ENCODE measurements around the gene DDX41.

DNA sequence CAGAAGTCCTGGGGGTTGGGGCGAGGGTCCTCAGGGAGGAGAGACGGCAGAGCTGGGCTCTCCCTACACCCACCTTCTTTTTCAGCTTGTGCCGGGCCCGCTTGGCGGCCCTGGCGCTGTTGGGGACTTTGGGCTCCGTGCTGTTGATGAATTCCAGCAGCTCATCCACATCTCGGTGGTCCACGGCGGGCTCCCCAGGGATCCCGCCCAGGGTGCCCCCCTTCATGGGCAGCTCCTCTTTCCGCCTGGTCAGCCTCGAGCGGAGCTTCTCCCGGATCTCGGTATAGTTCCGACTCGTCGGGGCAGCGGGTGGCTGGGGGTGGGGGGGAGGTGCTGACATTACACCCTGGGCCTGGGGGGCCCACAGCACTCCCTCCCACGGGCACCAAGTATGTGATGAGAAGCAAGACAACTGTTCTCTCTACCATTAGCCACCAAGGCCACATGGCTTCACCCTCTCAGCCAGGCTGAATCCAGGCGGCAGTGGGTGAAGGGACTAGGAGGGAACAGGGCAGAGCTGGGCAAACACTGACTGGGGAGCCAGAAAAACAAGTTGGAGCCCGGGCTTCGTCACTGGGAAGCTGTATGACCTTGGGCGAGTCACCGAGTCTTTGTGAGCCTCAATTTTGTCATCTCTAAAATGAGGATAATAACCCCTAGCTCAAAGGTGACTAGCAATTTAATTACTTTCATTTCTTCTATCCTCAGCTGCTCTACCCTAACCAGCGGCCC is 14.6 kb upstream of the DDX41 start:
- TF ChIP-seq, protein P1, sequence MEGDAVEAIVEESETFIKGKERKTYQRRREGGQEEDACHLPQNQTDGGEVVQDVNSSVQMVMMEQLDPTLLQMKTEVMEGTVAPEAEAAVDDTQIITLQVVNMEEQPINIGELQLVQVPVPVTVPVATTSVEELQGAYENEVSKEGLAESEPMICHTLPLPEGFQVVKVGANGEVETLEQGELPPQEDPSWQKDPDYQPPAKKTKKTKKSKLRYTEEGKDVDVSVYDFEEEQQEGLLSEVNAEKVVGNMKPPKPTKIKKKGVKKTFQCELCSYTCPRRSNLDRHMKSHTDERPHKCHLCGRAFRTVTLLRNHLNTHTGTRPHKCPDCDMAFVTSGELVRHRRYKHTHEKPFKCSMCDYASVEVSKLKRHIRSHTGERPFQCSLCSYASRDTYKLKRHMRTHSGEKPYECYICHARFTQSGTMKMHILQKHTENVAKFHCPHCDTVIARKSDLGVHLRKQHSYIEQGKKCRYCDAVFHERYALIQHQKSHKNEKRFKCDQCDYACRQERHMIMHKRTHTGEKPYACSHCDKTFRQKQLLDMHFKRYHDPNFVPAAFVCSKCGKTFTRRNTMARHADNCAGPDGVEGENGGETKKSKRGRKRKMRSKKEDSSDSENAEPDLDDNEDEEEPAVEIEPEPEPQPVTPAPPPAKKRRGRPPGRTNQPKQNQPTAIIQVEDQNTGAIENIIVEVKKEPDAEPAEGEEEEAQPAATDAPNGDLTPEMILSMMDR (IDR thresholded peaks at IDR 0.05) = no peak
- no peak for TF ChIP-seq POLR2A (IDR thresholded peaks at IDR 0.05)

Measured in ovary (tissue), 3 donors.